Activated T-cell treated with anti-CD3 and anti-CD28 coated beads, Interleukin-2, amount 50 U/mL, for 1 hour (primary cell): ENCODE results near the gene DLG2.

Experiments
- DNase-seq: peaks from one replicate; pipeline ENCODE4 v3.0.0-alpha.2; 2020

Gene DLG2

DNA sequence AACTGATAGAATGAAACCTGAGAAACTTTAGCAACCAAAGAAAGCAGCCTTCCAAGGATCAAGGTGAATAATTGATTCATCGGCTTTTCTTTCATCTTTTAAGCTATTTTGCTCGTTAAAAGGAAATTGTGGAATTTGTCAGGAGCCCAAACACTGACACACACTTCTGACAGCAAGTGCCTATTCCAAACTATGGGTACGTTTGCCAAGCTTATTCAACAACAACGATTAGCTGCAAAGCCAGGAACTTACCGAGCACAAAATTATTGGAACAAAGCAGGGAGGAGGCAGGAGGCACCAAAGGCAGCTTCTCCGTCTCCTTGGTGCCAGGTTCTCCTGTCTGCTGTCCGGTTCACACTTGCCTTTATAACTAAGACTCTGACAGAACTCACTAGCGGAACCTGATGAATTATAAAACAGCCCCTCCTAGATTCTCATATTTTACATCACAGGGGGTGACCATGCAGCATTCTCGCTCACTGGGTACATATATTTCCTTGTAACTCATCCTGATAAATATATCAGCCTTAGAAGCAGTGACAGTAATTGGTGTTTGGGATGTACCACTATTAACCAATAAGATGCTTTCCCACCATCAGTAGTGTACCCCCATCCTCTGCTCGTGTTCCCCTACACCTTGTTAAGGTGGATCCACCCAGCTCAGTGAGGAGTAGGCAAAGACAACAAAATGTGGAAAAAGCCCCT, 1945.1 kb downstream of the DLG2 start:
- no peak for DNase-seq

DNA sequence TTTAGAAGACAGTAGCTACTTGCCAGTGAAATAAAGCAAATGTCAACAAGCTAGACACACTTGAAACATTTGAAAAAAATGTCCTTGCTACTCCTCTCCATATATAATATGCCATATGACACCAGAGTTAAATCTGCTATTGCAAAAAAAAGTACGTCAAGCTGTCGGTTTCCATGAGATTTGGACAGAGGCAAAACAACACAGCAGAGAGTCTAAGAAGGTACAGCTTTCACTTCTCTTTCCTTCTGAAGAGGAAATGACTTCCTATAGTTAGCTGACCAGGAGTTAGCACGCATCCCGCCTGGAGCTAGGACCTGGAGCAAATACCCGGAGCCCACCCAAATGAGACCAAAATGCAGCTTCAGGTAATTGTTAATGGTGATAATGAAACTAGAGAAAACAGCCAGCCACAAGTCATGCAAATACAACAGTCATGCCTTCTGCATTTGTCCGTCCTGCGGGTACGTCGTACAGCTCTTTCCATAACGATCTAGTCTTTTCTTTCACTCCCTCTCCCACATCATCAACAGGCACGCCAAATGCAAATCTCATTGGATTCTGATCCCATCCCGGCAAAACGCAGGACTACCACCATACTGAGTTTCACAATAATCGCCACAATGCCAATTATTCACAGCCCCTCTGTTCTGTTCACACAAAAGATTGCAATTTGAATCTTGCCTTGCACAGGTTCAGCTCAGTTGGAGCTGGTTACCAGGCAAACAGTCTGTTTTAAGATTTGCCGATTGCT, 1945.9 kb downstream of the DLG2 start:
- no peak for DNase-seq

DNA sequence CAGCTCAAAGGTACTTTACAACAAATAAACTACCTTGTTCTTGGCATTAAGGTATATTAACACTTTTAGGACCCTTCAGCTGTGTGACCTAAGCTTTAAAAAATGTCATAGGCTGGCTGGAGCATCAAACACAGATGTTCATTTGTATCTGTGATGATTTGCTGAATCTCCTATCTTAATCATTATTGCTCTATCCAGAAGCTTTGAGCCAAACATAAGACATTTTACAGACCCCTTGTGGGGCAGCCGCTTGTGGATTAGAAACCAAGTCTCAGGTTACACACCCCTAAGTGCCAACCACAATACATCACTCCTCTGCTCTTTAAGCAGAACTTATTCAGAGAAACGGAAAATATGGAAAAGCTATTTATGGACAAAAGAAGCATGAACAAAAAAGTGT, 1946.8 kb downstream of the DLG2 start:
- no peak for DNase-seq

DNA sequence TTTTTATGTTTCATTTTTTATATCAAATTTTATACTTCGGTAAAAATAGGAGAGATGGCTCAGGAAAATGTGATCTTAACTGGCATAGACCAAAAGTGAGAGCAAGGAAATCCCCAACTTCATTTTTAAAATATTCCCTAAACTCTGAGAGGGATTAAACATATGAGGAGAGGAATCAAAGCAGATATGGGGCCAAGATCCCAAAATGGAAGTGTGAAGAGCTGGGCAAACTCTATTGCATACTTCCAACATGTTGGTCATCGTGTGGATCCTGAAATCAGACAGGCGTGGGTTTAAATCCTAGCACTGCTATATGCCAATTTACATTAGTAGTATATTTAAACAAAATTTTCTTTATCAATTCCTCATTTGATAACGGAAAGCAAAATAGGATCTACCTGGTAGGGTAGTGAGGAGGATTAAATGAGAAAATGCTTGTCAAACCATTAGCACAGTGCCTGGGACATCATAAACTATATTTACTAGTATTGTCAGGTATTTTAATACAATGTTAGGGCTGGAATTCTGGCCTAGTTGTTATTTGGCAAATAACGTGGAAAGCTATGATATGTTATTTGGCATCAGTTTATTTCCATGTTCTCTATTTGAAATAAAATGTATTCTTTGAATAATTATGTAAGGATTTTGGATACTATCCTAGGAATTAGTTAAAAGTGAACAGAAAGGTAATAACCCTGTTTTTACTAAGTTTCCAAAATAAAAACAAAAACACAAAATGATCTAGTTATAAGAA, 1948.1 kb downstream of the DLG2 start:
- no peak for DNase-seq

DNA sequence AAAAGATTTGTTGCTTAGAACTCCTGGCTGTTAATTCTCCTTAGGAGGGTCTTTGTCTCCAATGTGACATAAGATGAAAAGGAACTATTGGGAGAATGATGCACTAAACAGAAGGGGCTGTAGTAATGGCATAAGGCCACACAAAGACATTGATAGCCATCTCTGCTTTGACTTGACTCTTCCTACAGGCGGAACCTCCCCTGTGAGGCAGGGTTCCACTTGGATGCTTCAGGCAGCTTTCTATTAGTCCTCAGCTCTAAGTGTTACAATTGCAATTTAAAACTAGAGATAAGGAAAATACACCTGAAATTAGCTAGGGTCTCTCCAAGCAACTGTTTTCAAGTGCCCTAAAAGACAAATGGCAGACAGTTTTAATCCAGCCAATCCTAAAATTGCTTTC, 1949.4 kb downstream of the DLG2 start:
- no peak for DNase-seq

DNA sequence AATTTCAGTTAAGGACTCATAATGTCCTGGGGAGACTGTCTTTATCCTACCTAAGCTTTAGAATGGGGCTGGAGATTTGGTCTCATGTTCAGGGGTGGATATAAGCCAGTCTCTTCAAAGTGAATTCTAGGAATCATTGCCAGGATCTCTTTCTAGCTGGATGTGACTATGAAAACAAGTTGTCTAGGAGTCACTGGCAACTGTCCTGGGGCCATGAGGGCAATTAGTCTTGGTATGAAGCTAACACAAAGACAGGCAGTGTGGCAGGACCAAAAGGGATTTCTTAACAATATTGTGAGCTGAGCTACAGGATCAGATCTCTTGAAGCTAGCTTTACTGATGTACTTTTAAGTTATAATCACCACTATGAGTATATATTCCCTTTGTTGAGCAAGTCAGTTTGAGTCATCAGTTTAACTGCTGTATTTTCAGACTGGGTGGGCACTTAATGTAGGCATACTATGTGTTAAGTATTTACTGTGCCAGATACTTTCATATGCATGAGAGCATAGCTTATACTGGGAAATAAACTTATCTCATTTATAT, 1951.0 kb downstream of the DLG2 start:
- DNase-seq: no peak

DNA sequence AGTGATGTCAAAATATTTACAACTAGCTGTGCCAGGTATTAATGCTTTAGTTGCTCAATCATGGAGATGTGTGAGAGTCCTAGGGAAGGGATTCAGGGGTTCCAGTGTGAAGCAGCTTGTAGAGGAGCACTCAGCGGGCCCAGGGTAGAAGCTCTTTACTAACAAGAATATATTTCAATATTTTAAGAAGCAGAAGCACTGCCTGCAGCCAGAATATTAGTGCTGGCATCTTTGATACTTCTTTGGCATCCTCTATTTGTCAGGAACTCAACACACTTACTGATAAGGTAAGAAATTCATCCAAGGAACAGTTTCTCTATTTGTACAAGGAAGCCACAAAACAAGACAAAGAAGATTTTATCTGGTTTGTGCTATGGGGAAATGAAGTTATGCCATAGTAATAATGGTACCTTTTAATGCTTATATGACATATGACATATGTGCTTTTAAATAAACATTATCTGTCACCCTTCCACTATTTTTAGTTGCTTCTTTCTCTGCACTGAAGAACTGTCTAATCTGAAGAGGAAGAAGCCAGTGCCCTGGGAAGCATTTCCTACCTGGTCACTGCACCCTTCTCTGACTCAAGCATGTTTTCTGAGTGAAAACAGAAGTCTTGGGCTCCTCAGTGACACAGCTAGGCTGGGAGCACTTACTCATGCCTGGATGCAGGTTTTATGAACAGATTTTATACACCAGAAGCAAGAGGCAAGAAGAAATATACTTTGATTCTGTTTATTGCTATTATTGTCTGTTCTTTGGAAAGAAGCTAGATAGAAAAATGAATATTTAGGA, 1952.8 kb downstream of the DLG2 start:
- DNase-seq: no peak

DNA sequence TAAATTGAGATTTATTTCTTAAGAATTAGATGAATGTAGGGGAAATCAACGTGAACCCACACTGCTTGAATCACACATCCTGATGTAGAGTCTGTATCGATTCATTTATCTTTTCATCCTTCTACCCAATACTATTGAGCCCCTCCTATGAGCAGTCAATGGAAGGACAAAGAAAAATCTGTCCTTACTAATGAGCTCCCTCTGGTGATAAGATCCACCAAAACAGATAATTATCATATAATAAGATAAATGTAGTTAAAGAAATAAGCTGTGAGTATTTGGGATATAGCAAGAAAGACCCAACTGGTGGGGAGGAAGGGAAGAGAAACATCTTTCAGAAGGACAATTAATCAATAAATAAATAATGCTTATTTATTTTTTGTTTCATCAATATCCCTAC, 1955.9 kb downstream of the DLG2 start:
- DNase-seq: no peak

DNA sequence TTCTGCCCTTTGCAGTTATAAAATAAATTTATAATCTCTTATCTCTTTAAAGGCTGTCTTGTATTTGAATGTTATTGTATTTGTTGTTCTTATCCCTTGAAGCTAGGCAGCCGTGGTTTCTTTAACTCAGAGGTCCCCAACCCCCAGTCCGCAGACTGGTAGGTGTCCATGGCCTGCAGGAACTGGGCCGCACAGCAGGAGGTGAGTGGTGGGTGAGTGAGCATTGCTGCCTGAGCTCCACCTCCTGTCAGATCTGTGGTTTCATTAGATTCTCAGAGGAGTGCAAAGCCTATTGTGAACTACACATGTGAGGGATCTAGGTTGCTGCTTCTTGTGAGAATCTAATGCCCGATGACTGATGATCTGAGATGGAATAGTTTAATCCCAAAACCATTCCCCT, 1961.0 kb downstream of the DLG2 start:
- no peak for DNase-seq

DNA sequence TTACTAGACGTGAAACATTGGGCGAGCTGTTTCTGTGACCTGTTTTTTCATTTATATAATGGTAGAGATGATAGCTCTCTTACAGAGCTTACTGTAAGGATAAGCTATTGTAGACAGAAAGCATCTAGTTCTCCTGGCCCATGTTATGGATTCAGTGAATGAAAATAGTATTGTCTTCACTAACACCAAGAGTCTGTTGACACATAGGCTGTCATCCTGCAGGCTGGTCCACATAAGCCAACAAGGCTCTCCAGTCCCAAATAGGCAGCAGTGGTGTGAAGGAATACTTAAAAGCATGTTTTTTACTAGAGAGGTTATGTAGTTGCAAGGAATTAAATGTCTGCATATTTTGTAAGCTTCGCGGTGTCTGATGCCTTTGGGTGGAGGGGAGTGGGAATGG, 1963.2 kb downstream of the DLG2 start:
- DNase-seq: no peak

DNA sequence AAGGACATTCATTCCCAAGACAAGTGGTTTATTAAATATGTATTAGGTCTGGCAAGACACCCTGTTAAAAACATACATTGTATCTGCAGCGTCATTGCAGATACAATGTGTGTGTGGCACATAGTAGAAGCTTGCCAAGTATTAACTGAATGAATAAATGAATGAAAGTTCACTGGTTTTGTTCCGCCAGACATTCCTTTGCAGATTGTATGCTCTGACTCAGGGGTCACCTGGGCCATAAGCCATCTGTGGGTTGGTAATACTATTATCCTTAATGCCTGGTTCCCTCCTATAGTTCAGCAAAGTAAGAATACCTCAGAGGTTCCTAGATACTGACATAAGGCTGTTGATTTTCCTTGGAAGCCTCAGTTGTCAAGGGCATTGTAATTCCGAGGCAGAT, 1963.7 kb downstream of the DLG2 start:
- DNase-seq: no peak

DNA sequence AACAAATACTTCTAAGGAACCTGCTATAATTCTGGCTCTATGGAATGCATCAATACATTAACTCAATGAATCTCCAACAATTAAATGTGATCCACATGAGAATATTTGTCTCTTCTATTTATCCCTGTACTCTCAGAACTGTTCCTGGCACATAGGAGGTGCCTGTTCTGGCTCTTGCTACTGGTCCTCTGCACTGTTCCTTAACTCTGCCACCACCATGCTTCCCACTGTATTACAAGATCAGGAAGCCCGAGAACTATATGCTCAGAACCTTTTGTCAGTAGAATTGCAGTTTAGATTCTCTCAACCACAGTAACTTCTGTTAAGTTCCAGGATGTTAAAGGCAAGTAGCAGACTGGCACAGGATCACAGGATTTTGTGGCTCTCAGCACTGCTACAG, 1964.7 kb downstream of the DLG2 start:
- no peak for DNase-seq

DNA sequence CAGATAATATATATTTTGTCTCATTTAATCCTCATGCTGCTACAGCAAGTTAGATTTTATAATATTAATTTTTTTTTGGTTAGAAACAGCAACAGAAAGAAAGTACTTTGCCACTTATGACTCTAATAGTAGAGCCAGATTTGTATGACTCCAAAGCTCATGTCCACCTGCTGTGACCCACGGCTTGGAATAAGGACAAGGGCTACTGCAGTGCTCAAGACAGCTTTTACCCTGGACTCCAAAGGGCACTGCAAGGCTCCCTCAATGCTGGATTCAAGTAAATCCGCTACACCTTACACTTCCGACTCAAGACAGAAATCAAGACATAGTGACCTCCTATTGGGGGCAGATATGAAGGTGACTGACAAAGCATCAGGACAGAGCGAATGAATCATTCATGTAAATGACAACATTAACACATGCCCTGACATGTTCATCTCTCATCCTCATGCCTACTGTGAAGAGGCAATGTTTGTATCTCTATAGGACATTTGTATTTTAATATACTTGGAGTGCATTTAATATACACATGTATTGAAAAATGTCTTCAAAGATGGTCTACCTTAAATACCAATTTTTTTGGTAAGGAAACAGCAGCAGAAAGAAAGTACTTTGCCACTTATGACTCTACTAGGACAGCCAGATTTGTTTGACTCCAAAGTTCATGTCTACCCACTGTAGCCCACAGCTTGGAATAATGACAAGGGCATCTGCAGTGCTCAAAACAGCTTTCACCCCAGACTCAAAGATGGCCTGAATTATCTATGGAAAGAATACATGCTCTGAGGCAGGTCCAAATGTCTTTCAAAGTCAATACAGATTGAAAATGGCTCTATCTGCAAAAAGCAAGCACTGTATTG, 1965.4 kb downstream of the DLG2 start:
- no peak for DNase-seq

DNA sequence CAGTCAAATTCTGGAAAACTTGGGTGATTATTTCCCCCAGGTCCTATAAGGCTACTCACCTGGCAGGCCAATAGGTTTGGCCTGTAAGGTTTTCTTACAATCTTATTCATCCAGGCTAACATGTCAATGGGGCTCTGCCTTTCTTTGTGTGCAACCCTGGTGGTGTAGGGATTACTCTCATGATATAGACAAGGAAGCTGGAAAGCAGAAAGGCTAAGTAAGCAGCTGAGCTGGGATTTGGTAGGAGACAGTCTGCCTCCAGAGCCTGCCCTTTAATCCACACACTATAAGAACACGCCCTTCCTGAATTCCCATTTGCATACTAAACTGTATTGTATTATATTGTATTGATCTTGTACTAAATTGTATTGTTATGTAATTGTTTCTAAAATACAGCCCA, 1967.7 kb downstream of the DLG2 start:
- DNase-seq: no peak

DNA sequence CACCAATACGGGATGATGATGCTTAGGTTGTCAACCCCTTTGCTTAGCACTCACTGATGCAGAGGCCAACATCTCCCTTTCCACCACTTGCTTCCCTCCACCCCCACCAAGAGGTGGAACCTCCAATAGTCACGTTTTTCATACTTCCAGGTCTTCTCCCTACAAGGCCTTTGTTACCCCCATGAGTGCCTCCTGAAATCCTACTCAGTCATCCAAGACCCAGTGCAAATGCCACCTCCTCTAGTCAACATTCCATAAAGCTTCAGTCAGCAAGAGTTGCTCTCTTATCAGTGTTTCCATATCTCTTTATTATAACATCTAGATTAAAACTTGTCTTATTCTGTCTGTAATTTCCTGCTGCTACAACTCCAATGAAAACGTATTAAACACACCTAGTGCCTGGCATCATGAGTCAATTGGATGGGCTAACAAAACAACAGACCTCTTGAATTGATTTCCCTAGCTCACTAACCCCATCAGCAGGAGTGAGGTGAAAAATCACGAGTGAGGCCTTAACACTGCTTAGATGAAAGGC, 1970.3 kb downstream of the DLG2 start:
- DNase-seq: no peak

DNA sequence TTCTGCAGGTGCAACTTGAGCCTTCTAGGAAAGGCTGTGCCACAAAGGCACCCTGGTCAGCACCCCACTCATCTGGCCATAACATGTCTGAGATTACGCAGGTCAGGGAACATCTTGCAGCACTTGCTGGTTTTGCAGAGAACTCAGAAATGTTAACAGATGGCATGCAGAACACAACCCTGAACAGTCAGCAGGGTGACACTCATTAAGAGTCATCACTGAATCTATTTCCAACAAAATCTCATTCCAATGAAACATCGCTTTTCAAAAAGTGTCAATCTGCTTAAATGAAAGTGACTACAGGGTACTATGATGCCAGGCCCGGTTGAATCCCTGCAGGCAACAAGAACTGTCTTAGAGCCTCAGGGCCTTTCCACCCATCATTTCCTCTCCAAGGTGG, 1971.2 kb downstream of the DLG2 start:
- no peak for DNase-seq

DNA sequence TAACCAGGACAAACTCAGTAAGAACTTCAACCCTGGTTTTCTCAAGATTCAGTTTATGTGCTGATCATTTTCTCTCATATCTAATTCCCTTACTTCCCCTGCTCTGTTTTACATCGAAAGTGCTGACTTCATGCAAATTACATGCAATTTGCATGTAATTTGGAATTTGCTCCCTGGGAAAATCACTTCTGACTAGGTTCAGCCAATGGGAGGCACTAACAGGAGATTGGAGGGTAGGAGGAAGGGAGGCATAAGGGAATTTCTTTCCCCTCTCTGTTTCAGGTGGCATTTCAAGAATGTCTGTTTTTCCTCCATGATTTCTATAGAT, 1977.7 kb downstream of the DLG2 start:
- DNase-seq: no peak

DNA sequence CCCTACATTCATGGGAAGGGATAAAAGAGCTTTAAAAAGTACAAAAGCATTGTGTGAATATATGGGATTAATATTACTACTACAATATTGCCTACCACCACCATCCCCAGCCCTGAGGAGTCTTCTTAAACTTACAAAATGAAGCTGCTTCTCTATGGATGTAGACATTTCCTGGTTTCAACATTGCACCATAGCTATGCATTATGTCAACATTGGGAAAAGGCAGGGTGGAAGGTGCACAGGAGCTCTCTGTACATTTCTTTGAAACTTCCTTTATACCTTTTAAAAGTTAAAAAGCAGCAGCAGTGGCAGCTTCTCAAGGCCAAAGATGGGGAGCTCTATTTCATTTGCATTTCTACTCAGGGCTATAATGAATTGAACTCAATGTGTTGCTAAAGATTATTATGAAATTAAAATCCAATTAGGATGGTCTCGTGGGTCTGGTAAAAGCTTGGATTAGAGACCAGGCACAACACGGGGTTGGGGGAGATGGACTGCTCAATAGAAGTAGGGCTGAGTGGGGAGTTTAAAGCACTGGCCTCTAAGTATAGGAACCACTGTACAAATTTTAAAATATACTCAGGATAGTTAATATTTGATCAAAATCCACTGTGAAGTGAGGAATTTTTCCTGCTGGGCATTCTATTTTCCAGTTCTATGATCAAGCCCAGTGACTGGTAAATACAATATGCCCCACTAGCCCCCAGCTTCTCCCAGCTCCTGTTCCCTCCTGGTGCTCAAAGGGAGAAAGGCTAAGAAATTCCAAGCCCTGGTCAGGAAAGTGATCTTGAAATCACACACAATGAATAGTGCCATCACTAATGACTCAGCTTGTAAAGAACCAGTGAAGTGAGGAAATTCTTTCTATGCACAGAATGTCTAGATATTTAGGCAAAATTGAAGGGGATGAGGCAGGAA, 1978.3 kb downstream of the DLG2 start:
- no peak for DNase-seq

DNA sequence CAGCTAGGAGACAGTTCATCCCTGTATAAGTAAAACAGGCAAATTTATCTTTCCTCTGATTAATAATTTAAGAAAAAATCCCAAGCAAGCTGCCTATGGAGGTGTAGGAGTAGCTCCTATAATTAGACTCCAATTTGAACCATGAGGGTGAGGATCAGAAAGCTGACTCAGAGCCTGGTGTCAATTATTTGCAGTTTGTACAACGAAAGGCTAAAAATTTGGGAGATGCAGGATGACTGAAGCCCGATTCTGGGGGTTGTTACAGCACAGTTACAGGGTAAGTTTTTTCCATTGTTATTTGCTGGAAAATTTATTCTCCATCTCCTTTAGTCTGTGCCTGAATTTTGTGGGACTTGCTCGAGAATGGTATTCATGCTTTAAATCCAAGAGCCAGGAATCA, 1981.6 kb downstream of the DLG2 start:
- DNase-seq: no peak

DNA sequence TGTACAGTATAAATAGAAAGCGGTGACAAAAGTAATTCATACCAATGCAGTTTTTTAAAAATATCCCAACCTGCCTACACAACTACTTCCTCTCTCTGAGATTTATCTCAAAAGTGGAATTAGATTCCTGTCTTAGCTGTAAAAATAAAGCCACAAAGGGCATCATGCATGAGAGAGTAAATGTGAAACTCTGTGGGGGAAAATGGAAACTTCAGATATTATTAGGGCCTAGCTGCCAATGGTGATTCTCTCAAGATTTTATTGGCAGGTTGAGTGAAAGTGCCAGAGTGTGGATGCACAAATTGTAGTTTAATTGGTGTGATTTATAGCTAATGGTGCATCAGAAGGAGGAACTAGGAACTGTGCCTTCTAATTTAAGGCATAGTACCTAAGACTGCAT, 1984.0 kb downstream of the DLG2 start:
- DNase-seq: no peak

DNA sequence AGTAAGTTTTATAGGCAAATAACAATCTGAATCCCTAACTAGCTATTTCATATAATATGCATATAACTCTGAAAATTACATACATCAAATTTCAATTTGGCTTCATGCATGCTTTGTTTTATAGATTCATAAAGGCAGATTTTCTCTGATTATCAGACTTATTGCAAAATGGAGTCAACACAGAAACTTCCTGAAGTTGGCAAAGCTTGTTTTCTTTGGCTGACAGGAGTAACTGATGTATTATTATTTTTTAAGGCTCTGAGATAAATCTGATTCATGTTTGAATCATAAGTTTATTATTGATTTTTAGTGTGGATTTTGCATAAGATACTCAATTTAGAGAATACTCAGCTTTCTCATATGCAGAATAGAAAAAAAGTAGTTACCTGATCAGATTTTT, 1984.6 kb downstream of the DLG2 start:
- no peak for DNase-seq
